ENCODE results near the gene S100B. TPM values are rescaled to one million over a fixed set of nuclear protein-coding genes. Genes with fewer than 3 reads are reported as not detected.

Gene S100B
- total and polyA plus RNA-seq, 2 of the 13 experiments (the other 11 are each of a cell fraction or from before 2014, with no cell fraction given), result not detected

DNA sequence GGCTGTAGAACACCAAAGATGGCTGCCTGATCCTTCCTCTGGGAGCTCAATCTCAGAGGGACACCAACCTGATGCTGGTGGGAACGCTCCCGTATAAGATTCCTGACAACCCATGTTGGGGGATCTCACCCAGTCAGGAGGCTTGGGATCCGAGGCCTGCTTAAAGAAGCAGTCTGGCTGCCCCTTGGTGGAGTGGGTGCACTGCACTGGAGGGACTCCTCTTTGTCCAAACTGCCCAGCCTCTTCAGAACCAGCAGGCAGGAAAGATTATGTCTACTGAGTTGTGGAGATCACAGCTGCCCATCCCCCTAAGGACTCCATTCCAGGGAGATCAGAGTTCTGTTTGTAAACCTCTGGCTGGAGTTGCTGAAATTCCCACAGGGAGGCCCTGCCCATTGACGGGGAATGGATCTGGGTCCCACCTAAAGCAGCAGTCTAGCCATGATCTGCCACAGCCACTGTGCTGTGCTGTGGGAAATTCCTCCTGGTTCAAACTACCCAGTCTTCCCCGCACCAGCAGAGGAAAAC lies 23.0 kb downstream of the S100B start (continued):
- TF ChIP-seq CREM (IDR thresholded peaks at IDR 0.05) (no peak; the same call in 1 of the 2 replicates), CREM (CRISPR knock-in tag; IDR thresholded peaks at IDR 0.05) (no peak), SMAD3 (CRISPR knock-in tag; IDR thresholded peaks at IDR 0.05) (no peak), KAT7 (CRISPR knock-in tag; IDR thresholded peaks at IDR 0.05; ENCODE audit: borderline replicate concordance) (no peak), KDM6A (CRISPR knock-in tag; IDR thresholded peaks at IDR 0.05; ENCODE audit: low read depth) (no peak), REPIN1 (CRISPR knock-in tag; IDR thresholded peaks at IDR 0.05; ENCODE audit: borderline replicate concordance, low read depth) (peak; percentile 57; the same call in 1 of the 2 replicates), CBX1 (IDR thresholded peaks at IDR 0.05; ENCODE audit: low read depth) (peak; percentile 50), CBX2 (IDR thresholded peaks at IDR 0.05; ENCODE audit: low read depth, low read length) (no peak), CBX2 (CRISPR knock-in tag; IDR thresholded peaks at IDR 0.05; ENCODE audit: low read depth) (no peak), ZNF326 (CRISPR knock-in tag; IDR thresholded peaks at IDR 0.05; ENCODE audit: borderline replicate concordance) (no peak), ZNF121 (CRISPR knock-in tag; IDR thresholded peaks at IDR 0.05) (no peak), SRF (IDR thresholded peaks at IDR 0.05; ENCODE audit: low read depth, low read length) (no peak), HOXD1 (CRISPR knock-in tag; IDR thresholded peaks at IDR 0.05) (no peak), ZNF354B (CRISPR knock-in tag; IDR thresholded peaks at IDR 0.05) (no peak), IKZF1 (IDR thresholded peaks at IDR 0.05) (no peak), ZNF552 (CRISPR knock-in tag; IDR thresholded peaks at IDR 0.05; ENCODE audit: borderline replicate concordance) (no peak), KLF9 (CRISPR knock-in tag; IDR thresholded peaks at IDR 0.05; ENCODE audit: low read depth) (no peak), TAF1 (CRISPR knock-in tag; IDR thresholded peaks at IDR 0.05) (no peak), ZNF83 (CRISPR knock-in tag; IDR thresholded peaks at IDR 0.05; ENCODE audit: borderline replicate concordance) (no peak), TCF12 (IDR thresholded peaks at IDR 0.05) (no peak), TCF12 (CRISPR knock-in tag; IDR thresholded peaks at IDR 0.05) (no peak)
- TF ChIP-seq, protein P1, sequence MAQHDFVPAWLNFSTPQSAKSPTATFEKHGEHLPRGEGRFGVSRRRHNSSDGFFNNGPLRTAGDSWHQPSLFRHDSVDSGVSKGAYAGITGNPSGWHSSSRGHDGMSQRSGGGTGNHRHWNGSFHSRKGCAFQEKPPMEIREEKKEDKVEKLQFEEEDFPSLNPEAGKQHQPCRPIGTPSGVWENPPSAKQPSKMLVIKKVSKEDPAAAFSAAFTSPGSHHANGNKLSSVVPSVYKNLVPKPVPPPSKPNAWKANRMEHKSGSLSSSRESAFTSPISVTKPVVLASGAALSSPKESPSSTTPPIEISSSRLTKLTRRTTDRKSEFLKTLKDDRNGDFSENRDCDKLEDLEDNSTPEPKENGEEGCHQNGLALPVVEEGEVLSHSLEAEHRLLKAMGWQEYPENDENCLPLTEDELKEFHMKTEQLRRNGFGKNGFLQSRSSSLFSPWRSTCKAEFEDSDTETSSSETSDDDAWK (CRISPR knock-in tag; IDR thresholded peaks at IDR 0.05), result no peak
- TF ChIP-seq, protein P2, sequence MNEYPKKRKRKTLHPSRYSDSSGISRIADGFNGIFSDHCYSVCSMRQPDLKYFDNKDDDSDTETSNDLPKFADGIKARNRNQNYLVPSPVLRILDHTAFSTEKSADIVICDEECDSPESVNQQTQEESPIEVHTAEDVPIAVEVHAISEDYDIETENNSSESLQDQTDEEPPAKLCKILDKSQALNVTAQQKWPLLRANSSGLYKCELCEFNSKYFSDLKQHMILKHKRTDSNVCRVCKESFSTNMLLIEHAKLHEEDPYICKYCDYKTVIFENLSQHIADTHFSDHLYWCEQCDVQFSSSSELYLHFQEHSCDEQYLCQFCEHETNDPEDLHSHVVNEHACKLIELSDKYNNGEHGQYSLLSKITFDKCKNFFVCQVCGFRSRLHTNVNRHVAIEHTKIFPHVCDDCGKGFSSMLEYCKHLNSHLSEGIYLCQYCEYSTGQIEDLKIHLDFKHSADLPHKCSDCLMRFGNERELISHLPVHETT (CRISPR knock-in tag; conservative IDR thresholded peaks at IDR 0.05), result no peak
- TF ChIP-seq, protein P3, sequence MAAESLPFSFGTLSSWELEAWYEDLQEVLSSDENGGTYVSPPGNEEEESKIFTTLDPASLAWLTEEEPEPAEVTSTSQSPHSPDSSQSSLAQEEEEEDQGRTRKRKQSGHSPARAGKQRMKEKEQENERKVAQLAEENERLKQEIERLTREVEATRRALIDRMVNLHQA (CRISPR knock-in tag; IDR thresholded peaks at IDR 0.05), result no peak
- TF ChIP-seq, protein P4, sequence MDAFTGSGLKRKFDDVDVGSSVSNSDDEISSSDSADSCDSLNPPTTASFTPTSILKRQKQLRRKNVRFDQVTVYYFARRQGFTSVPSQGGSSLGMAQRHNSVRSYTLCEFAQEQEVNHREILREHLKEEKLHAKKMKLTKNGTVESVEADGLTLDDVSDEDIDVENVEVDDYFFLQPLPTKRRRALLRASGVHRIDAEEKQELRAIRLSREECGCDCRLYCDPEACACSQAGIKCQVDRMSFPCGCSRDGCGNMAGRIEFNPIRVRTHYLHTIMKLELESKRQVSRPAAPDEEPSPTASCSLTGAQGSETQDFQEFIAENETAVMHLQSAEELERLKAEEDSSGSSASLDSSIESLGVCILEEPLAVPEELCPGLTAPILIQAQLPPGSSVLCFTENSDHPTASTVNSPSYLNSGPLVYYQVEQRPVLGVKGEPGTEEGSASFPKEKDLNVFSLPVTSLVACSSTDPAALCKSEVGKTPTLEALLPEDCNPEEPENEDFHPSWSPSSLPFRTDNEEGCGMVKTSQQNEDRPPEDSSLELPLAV (CRISPR knock-in tag; conservative IDR thresholded peaks at IDR 0.05; ENCODE audit: low read depth), result no peak
- TF ChIP-seq, protein P5, sequence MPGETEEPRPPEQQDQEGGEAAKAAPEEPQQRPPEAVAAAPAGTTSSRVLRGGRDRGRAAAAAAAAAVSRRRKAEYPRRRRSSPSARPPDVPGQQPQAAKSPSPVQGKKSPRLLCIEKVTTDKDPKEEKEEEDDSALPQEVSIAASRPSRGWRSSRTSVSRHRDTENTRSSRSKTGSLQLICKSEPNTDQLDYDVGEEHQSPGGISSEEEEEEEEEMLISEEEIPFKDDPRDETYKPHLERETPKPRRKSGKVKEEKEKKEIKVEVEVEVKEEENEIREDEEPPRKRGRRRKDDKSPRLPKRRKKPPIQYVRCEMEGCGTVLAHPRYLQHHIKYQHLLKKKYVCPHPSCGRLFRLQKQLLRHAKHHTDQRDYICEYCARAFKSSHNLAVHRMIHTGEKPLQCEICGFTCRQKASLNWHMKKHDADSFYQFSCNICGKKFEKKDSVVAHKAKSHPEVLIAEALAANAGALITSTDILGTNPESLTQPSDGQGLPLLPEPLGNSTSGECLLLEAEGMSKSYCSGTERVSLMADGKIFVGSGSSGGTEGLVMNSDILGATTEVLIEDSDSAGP (CRISPR knock-in tag; IDR thresholded peaks at IDR 0.05; ENCODE audit: borderline replicate concordance), result peak; percentile 56; the same call in 1 of the 2 replicates

Measured in HepG2 (cell line).